SK-N-SH (cell line): Measurements from ENCODE around the gene CHDH.

Experiments used
- RFX5 ChIP-seq: IDR thresholded peaks from 2 replicates; pipeline ENCODE4 v1.6.1; 2012; ENCODE audit warnings: mild to moderate bottlenecking, improper control_type of control experiment, low read length
- USF1 ChIP-seq: IDR thresholded peaks from 2 replicates; pipeline ENCODE4 v1.4.0; 2012; ENCODE audit warnings: low read depth, borderline replicate concordance
- TF ChIP-seq, protein P1 (sequence below): fragments of 200-600 bp; sonication (generic); IDR thresholded peaks from 2 replicates; pipeline ENCODE4 v1.6.1; 2017; ENCODE audit warnings: antibody characterized with exemption, mild to moderate bottlenecking, moderate library complexity

- TF ChIP-seq RFX5, result no peak
- TF ChIP-seq, protein P1, sequence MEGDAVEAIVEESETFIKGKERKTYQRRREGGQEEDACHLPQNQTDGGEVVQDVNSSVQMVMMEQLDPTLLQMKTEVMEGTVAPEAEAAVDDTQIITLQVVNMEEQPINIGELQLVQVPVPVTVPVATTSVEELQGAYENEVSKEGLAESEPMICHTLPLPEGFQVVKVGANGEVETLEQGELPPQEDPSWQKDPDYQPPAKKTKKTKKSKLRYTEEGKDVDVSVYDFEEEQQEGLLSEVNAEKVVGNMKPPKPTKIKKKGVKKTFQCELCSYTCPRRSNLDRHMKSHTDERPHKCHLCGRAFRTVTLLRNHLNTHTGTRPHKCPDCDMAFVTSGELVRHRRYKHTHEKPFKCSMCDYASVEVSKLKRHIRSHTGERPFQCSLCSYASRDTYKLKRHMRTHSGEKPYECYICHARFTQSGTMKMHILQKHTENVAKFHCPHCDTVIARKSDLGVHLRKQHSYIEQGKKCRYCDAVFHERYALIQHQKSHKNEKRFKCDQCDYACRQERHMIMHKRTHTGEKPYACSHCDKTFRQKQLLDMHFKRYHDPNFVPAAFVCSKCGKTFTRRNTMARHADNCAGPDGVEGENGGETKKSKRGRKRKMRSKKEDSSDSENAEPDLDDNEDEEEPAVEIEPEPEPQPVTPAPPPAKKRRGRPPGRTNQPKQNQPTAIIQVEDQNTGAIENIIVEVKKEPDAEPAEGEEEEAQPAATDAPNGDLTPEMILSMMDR, result no peak
- no peak for TF ChIP-seq USF1
These were observed 30.6 kb downstream of the CHDH start for GRCh38 chr3:53815651-53816050.
